Measurements from ENCODE around the gene CYBC1.

CYBC1 gene

DNA sequence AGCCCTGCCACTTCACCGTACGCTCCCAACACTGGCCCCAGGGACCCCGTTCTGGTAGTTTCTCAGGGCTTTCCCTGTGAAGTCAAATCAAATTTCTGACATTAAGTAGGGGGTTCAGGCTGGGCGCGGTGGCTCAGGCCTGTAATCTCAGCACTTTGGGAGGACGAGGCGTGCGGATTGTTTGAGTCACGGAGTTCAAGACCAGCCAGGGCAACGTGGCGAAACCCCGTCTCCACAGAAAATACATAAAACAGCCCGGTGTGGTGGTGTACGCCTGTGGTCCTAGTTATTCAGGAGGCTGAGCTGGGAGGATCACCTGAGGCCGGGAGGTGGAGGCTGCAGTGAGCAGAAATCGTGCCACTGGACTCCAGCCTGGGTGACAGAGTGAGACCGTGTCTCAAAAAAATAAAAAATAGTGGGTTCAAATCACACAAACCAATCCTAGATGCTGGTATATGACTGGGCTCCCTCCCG, 632 bp downstream of the CYBC1 start:
- Histone ChIP-seq H3K4me2 (ENCODE audit: low read length) (peak overlapping the region; percentile 84), H3K27me3 (ENCODE audit: insufficient read depth, low read length) (no peaks in the 10 kb centered on the region), H3K9me2 (ENCODE audit: low read depth, low read length) (no peaks in the 10 kb centered on the region), H3K4me1 (ENCODE audit: insufficient read depth, low read length, severe bottlenecking) (peaks cover 48% of the 10 kb centered on the region), H3K36me3 (ENCODE audit: insufficient read depth, low read length) (peaks cover 35% of the 10 kb centered on the region), H3K4me3 (ENCODE audit: low read depth, low read length, poor library complexity, severe bottlenecking) (peak overlapping the region; percentile 92), H2AFZ (ENCODE audit: low read length) (no peak overlapping the region), H3K27ac (ENCODE audit: low read depth, low read length, poor library complexity, severe bottlenecking) (peak overlapping the region; percentile 99), H3F3A (ENCODE audit: insufficient read depth, low read length) (peaks cover 9% of the 10 kb centered on the region; the same call in 1 of the 2 replicates), H3K79me2 (ENCODE audit: insufficient read depth, low read length) (peaks cover 11% of the 10 kb centered on the region), H3K9me3 (ENCODE audit: low read length) (peaks cover 7% of the 10 kb centered on the region; the same call in 1 of the 2 replicates), H4K20me1 (ENCODE audit: insufficient read depth, low read length) (no peaks in the 10 kb centered on the region), H3K9ac (ENCODE audit: low read length) (peak overlapping the region; percentile 97)
- TF ChIP-seq EZH2 (IDR thresholded peaks at IDR 0.05; ENCODE audit: borderline replicate concordance, low read length): no peak
- TF ChIP-seq, protein P1, sequence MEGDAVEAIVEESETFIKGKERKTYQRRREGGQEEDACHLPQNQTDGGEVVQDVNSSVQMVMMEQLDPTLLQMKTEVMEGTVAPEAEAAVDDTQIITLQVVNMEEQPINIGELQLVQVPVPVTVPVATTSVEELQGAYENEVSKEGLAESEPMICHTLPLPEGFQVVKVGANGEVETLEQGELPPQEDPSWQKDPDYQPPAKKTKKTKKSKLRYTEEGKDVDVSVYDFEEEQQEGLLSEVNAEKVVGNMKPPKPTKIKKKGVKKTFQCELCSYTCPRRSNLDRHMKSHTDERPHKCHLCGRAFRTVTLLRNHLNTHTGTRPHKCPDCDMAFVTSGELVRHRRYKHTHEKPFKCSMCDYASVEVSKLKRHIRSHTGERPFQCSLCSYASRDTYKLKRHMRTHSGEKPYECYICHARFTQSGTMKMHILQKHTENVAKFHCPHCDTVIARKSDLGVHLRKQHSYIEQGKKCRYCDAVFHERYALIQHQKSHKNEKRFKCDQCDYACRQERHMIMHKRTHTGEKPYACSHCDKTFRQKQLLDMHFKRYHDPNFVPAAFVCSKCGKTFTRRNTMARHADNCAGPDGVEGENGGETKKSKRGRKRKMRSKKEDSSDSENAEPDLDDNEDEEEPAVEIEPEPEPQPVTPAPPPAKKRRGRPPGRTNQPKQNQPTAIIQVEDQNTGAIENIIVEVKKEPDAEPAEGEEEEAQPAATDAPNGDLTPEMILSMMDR (IDR thresholded peaks at IDR 0.05; ENCODE audit: low read length): no peak

DNA sequence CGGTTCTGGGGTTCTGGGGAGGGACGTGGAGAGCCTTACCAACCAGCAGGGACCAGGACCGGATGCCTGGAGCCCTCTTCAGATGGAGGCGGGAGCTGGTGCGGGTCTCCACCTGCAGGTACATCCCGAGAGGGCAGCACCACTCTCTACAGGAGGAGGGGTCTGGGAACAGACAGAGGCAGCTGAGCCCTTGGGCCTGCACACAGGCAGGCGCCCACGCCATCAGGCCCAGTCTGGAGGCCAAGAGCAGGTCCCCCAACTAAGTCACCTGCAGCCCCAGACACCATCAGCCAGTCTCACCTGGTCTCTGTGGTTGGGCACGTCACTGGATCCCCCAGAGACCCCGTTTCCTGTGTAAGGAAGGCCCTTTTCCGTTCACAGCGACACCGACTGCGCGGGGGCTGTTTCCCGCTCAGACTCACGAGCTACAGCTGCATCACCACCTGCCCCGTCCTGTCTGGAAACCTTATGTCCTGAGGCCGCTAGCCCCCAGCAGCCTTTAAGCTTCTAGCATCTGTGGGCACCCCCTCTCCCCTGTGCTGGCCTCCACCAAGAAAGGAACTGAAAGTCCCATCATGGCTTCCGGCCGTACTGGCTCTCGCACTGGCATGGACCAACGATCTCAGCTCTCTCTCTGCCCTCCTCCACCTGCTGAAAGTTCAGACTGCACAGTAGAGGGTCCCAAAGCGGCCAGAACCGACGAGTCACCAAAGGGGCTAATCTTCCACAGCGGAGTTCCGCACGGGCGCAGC, 1.2 kb downstream of the CYBC1 start:
- H3K27ac ChIP-seq (ENCODE audit: low read depth, low read length, poor library complexity, severe bottlenecking): peak overlapping the region; percentile 99
- TF ChIP-seq, protein P1 (IDR thresholded peaks at IDR 0.05; ENCODE audit: low read length): no peak
- no peak for TF ChIP-seq EZH2 (IDR thresholded peaks at IDR 0.05; ENCODE audit: borderline replicate concordance, low read length)

DNA sequence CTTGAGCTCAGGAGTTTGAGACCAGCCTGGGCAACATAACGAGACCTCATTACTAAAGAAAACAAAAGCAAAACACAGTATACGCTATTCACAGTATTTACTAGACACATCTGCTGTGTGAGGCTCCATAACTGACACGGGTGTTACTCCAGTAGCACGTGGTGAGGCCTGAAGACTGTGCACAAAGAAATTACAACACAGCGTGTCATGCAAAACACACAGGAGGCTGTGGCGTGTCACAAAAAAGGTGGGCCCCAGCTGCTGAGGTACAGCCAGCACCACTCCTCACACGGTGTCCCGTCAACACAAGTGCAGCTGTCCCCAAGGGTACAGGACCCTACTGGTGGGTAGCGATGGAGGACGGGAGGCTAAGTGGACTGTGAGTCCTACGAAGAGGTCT, 2.7 kb downstream of the CYBC1 start:
- Histone ChIP-seq H3K79me2 (ENCODE audit: insufficient read depth, low read length) (peaks cover 11% of the 10 kb centered on the region), H2AFZ (ENCODE audit: low read length) (no peak overlapping the region), H4K20me1 (ENCODE audit: insufficient read depth, low read length) (no peaks in the 10 kb centered on the region), H3K9me2 (ENCODE audit: low read depth, low read length) (no peaks in the 10 kb centered on the region), H3K4me2 (ENCODE audit: low read length) (peak overlapping the region; percentile 28; the same call in 1 of the 2 replicates), H3K9ac (ENCODE audit: low read length) (no peak overlapping the region), H3K36me3 (ENCODE audit: insufficient read depth, low read length) (peaks cover 56% of the 10 kb centered on the region), H3K4me1 (ENCODE audit: insufficient read depth, low read length, severe bottlenecking) (peaks cover 49% of the 10 kb centered on the region), H3F3A (ENCODE audit: insufficient read depth, low read length) (peaks cover 9% of the 10 kb centered on the region; the same call in 1 of the 2 replicates), H3K27me3 (ENCODE audit: insufficient read depth, low read length) (no peaks in the 10 kb centered on the region), H3K4me3 (ENCODE audit: low read depth, low read length, poor library complexity, severe bottlenecking) (peak overlapping the region; percentile 7), H3K9me3 (ENCODE audit: low read length) (peaks cover 7% of the 10 kb centered on the region; the same call in 1 of the 2 replicates), H3K27ac (ENCODE audit: low read depth, low read length, poor library complexity, severe bottlenecking) (peak overlapping the region; percentile 61)
- TF ChIP-seq, protein P1 (IDR thresholded peaks at IDR 0.05; ENCODE audit: low read length): no peak
- TF ChIP-seq EZH2 (IDR thresholded peaks at IDR 0.05; ENCODE audit: borderline replicate concordance, low read length): no peak

More for the DNA sequence above, 1.2 kb downstream of the CYBC1 start:
- Histone ChIP-seq H3F3A (ENCODE audit: insufficient read depth, low read length) (peaks cover 9% of the 10 kb centered on the region; the same call in 1 of the 2 replicates), H3K9me3 (ENCODE audit: low read length) (peaks cover 7% of the 10 kb centered on the region; the same call in 1 of the 2 replicates), H3K4me2 (ENCODE audit: low read length) (peak overlapping the region; percentile 84), H3K4me1 (ENCODE audit: insufficient read depth, low read length, severe bottlenecking) (peaks cover 48% of the 10 kb centered on the region), H4K20me1 (ENCODE audit: insufficient read depth, low read length) (no peaks in the 10 kb centered on the region), H2AFZ (ENCODE audit: low read length) (no peak overlapping the region), H3K9me2 (ENCODE audit: low read depth, low read length) (no peaks in the 10 kb centered on the region), H3K27me3 (ENCODE audit: insufficient read depth, low read length) (no peaks in the 10 kb centered on the region), H3K79me2 (ENCODE audit: insufficient read depth, low read length) (peaks cover 11% of the 10 kb centered on the region), H3K36me3 (ENCODE audit: insufficient read depth, low read length) (peaks cover 41% of the 10 kb centered on the region), H3K9ac (ENCODE audit: low read length) (peak overlapping the region; percentile 97), H3K4me3 (ENCODE audit: low read depth, low read length, poor library complexity, severe bottlenecking) (peak overlapping the region; percentile 92)

Data from OCI-LY1 (cell line).